GM12878 (cell line): ENCODE measurements around the gene SLC26A11. TPM values are rescaled to one million over a fixed set of nuclear protein-coding genes. Genes with fewer than 3 reads are reported as not detected.

Experiments used
- ATAC-seq: fragments of 200-7000 bp; cut with Tn5 transposase; 3 replicates; pipeline ENCODE4 v1.9.1; 2020; ENCODE audit warnings: mild to moderate bottlenecking, moderate library complexity
- BruUV-seq: library from RNA; stranded (reverse); fragments of 400-500 nt; replicated peaks from 2 replicates; lab custom pipeline; 2021; lab: Mats Ljungman, UMichigan
- CTCF ChIA-PET: fragments of 300-600 bp; sonication (Branson Sonifier 250); formaldehyde crosslinking; extraction: SDS; loops from one replicate; lab custom pipeline; 2021; ENCODE audit warnings: inconsistent platforms; lab: Yijun Ruan, JAX
- POLR2A ChIA-PET: fragments of 350-600 bp; formaldehyde crosslinking; extraction: SDS; loops from one replicate; lab custom pipeline; 2021; ENCODE audit warnings: inconsistent platforms; lab: Charles Lee
- RAD21 ChIA-PET: fragments of 300-600 bp; sonication (Branson Sonifier 250); formaldehyde crosslinking; loops from one replicate; lab custom pipeline; 2023; ENCODE audit warnings: antibody characterized with exemption; ENCODE audit not compliant: unreplicated experiment; lab: Charles Lee
- SMC1A ChIA-PET: fragments of 300-600 bp; sonication (Branson Sonifier 250); formaldehyde crosslinking; loops from one replicate; lab custom pipeline; 2023; ENCODE audit not compliant: unreplicated experiment, uncharacterized antibody; lab: Charles Lee
- DNase-seq: peaks from one replicate; pipeline ENCODE4 v3.0.0-alpha.2; 2011; ENCODE audit warnings: low read depth, low spot score
- FAIRE-seq: peaks from 3 replicates; lab custom pipeline; 2011; peaks lifted over from hg19 to GRCh38; lab: Jason Lieb, UNC
- H2AFZ ChIP-seq: 2 replicates; pipeline ENCODE4 v1.6.0; 2011; ENCODE audit warnings: low read depth, low read length, control low read depth; ENCODE audit not compliant: control insufficient read depth
- H3K27ac ChIP-seq: 2 replicates; pipeline ENCODE4 v1.5.1; 2011; ENCODE audit warnings: control low read depth; ENCODE audit not compliant: control insufficient read depth, insufficient read depth
- H3K27me3 ChIP-seq, 2 experiments: replicated peaks in 1 of 2; 2 replicates each; pipeline versions ENCODE4 v1.6.0 to v1.6.1; 2011; ENCODE audit warnings: low read length in 1 of 2; ENCODE audit not compliant: control insufficient read depth in 2 of 2, insufficient read depth in 2 of 2
- H3K36me3 ChIP-seq, 2 experiments: 2 replicates each; pipeline ENCODE4 v1.5.1; 2011; ENCODE audit warnings: low read length in 1 of 2; ENCODE audit not compliant: control insufficient read depth in 2 of 2, insufficient read depth in 2 of 2
- H3K4me1 ChIP-seq: 2 replicates; pipeline ENCODE4 v1.6.1; 2011; ENCODE audit warnings: mild to moderate bottlenecking, low read length, moderate library complexity, mixed read lengths; ENCODE audit not compliant: control insufficient read depth, insufficient read depth
- H3K4me2 ChIP-seq: 2 replicates; pipeline ENCODE4 v1.6.0; 2011; ENCODE audit warnings: control low read depth; ENCODE audit not compliant: control insufficient read depth, insufficient read depth
- H3K4me3 ChIP-seq: fragments of 200-600 bp; sonication (generic); 2 replicates; pipeline ENCODE4 v1.5.1; 2016
- H3K79me2 ChIP-seq: 2 replicates; pipeline ENCODE4 v1.6.0; 2011; ENCODE audit warnings: low read length; ENCODE audit not compliant: control insufficient read depth, insufficient read depth
- H3K9ac ChIP-seq: 2 replicates; pipeline ENCODE4 v1.8.0; 2011; ENCODE audit warnings: low read length, control low read depth, mixed read lengths; ENCODE audit not compliant: control insufficient read depth, insufficient read depth
- H3K9me3 ChIP-seq: replicated peaks from 3 replicates; pipeline ENCODE4 v1.5.1; 2011; ENCODE audit warnings: mild to moderate bottlenecking, low read length; ENCODE audit not compliant: control insufficient read depth, insufficient read depth
- H4K20me1 ChIP-seq: 2 replicates; pipeline ENCODE4 v1.6.0; 2011; ENCODE audit not compliant: control insufficient read depth, insufficient read depth
- BCL3 ChIP-seq: IDR thresholded peaks from 2 replicates; pipeline ENCODE4 v1.6.1; 2011; ENCODE audit warnings: borderline replicate concordance, low read depth, mild to moderate bottlenecking, moderate library complexity, low read length; ENCODE audit not compliant: insufficient read depth, poor library complexity, severe bottlenecking
- E2F8 ChIP-seq: fragments of 450-650 bp; IDR thresholded peaks from 2 replicates; pipeline ENCODE4 v1.6.1; 2018; ENCODE audit warnings: mild to moderate bottlenecking, low read depth, moderate library complexity; ENCODE audit not compliant: partially characterized antibody
- ETV6 ChIP-seq, 2 experiments: fragments of 450-650 bp in 1 of 2; IDR thresholded peaks in 1 of 2; conservative IDR thresholded peaks in 1 of 2; 2 replicates each; pipeline ENCODE4 v1.6.1; 2014; ENCODE audit warnings: antibody characterized with exemption in 1 of 2, borderline replicate concordance in 1 of 2, low read depth in 1 of 2, mild to moderate bottlenecking in 1 of 2, moderate library complexity in 1 of 2
- FOXK2 ChIP-seq: fragments of 450-650 bp; IDR thresholded peaks from 2 replicates; pipeline ENCODE4 v1.6.1; 2017; ENCODE audit warnings: mild to moderate bottlenecking, moderate library complexity
- RAD51 ChIP-seq: fragments of 450-650 bp; IDR thresholded peaks from 2 replicates; pipeline ENCODE4 v1.6.1; 2016; ENCODE audit warnings: moderate library complexity, mild to moderate bottlenecking, inconsistent platforms
- SREBF2 ChIP-seq: IDR thresholded peaks from 2 replicates; pipeline ENCODE4 v1.6.1; 2012; ENCODE audit warnings: mild to moderate bottlenecking, low read length
- ZSCAN29 ChIP-seq: fragments of 450-650 bp; IDR thresholded peaks from 2 replicates; pipeline ENCODE4 v1.6.1; 2017; ENCODE audit warnings: mild to moderate bottlenecking, moderate library complexity
- WGBS: methylation state at CpG from one replicate; pipeline ENCODE4 v1.1.6; 2016; ENCODE audit warnings: low lambda C conversion rate; ENCODE audit not compliant: insufficient replicate concordance, insufficient coverage; ENCODE audit errors: missing lambda C conversion rate; 5-methylcytosine and 5-hydroxymethylcytosine counted together
- in situ Hi-C: fragments of 300-500 bp; cut with MboI; formaldehyde crosslinking; loops from 9 replicates; pipeline ENCODE4 v1.14.3; 2018; ENCODE audit warnings: mixed read lengths
- intact Hi-C: fragments of 100-400 bp; cut with micrococcal nuclease; formaldehyde crosslinking; loops from one replicate; pipeline ENCODE4 v1.14.2; 2022; ENCODE audit not compliant: unreplicated experiment
- polyA plus RNA-seq, 11 experiments: library from polyadenylated mRNA; depleted of rRNA in 4 of 11; unstranded in 6 of 11; stranded (reverse) in 5 of 11; fragments of >200 nt; fragmentation: Nextera tagmentation in 4 of 11; fragmentation: Illumina TruSeq in 1 of 11; extraction: Ambion mirVana in 4 of 11; extraction: Trizol in 1 of 11; gene quantifications; 1 replicate in 1 of 11; 2 replicates in 10 of 11; pipeline versions ENCODE4 v1.2.1 to v1.2.3, GENCODE V29; 2011 to 2016; ENCODE audit warnings: inconsistent platforms in 2 of 11, missing spikeins in 2 of 11, low read depth in 1 of 11
- total RNA-seq, 4 experiments: library from RNA; depleted of rRNA in 3 of 4; stranded (reverse); fragments of >200 nt in 3 of 4; fragmentation: Illumina TruSeq in 1 of 4; extraction: Trizol in 1 of 4; gene quantifications; 2 replicates each; pipeline versions ENCODE4 v1.2.1 to v1.2.3, GENCODE V29; 2013 to 2021

SLC26A11 gene
- total and polyA plus RNA-seq, 10 of the 15 experiments (the other 5 are each of a cell fraction or from before 2014, with no cell fraction given): 0.05 to 4.1 (median 1.2) TPM; not detected in 1

- Histone ChIP-seq H3K27me3 (no peaks in the 10 kb centered on the region), H3K4me1 (peaks cover 52% of the 10 kb centered on the region), H3K4me2 (peak overlapping the region; percentile 56), H3K79me2 (peaks cover 52% of the 10 kb centered on the region), H3K36me3 (peaks cover 0 to 9% of the 10 kb centered on the region in 2 experiments; a peak in 1 of 4 replicates), H3K9ac (peak overlapping the region; percentile 7; the same call in 1 of the 2 replicates), H3K9me3 (no peaks in the 10 kb centered on the region), H2AFZ (no peak overlapping the region), H3K27ac (peak overlapping the region; percentile 82; the same call in 1 of the 2 replicates), H4K20me1 (peaks cover 5% of the 10 kb centered on the region; the same call in 1 of the 2 replicates), H3K4me3 (peak overlapping the region; percentile 97)
- no TSS peak for BruUV-seq
- RAD21 ChIA-PET: interaction anchor here (4.3 kb wide), 1 partner anchor 43 kb away, joined by 10 read pairs; the partner anchor contains the start of genes SGSH and SLC26A11
- CTCF ChIA-PET: interaction anchor here (1.2 kb wide), 1 partner anchor 161 kb away, joined by 4 read pairs; the partner anchor contains the start of gene GAA
- POLR2A ChIA-PET: no interaction called here
- SMC1A ChIA-PET: no interaction called here
- in situ Hi-C loops (no loop called here), intact Hi-C loops (no loop called here)
- 100% methylated on average over 3 of the region's 3 CpGs for WGBS
- FAIRE-seq: no peak
- no peak for TF ChIP-seq RAD51
- no peak for DNase-seq
- no peak for ATAC-seq
These were observed 42.1 kb downstream of the SLC26A11 start for GRCh38 chr17:80262291-80262690.

- Histone ChIP-seq H3K36me3 (peaks cover 0 to 13% of the 10 kb centered on the region in 2 experiments; a peak in 1 of 4 replicates), H4K20me1 (peaks cover 5% of the 10 kb centered on the region; the same call in 1 of the 2 replicates), H3K9me3 (no peaks in the 10 kb centered on the region), H3K4me1 (peaks cover 47% of the 10 kb centered on the region), H3K27me3 (no peaks in the 10 kb centered on the region), H3K79me2 (peaks cover 57% of the 10 kb centered on the region), H3K27ac (peak overlapping the region; percentile 73), H3K4me3 (peak overlapping the region; percentile 97), H3K4me2 (peak overlapping the region; percentile 56), H2AFZ (no peak overlapping the region), H3K9ac (peak overlapping the region; percentile 80)
- POLR2A ChIA-PET: interaction anchor here (0.6 kb wide), 1 partner anchor 45 kb away, joined by 9 read pairs; no protein-coding TSS in a partner anchor
- 71% methylated on average over 8 of the region's 8 CpGs for WGBS
- DNase-seq (no peak), ATAC-seq (no peak), FAIRE-seq (no peak)
- in situ Hi-C loops (no loop called here), intact Hi-C loops (no loop called here)
- RAD21 ChIA-PET: interaction anchor here (4.3 kb wide), 1 partner anchor 43 kb away, joined by 10 read pairs; the partner anchor contains the start of genes SGSH and SLC26A11
- CTCF ChIA-PET: interaction anchor here (1.2 kb wide), 1 partner anchor 161 kb away, joined by 4 read pairs; the partner anchor contains the start of gene GAA
- BruUV-seq: no TSS peak
- SMC1A ChIA-PET: no interaction called here
- no peak for TF ChIP-seq ZSCAN29
- no peak for TF ChIP-seq ETV6 (conservative IDR thresholded peaks at IDR 0.05 in 1 of 2, IDR thresholded peaks at IDR 0.05 in 1 of 2; ENCODE audit: borderline replicate concordance in 1 of 2, low read depth in 1 of 2)
- no peak for TF ChIP-seq FOXK2
- no peak for TF ChIP-seq E2F8
- TF ChIP-seq BCL3: no peak
- no peak for TF ChIP-seq SREBF2
These were observed 42.6 kb downstream of the SLC26A11 start for GRCh38 chr17:80262775-80263244.
